Right lobe of liver (tissue), 4 donors: ENCODE results near the gene CNOT9.

ENCODE experiments used
- CTCF ChIP-seq, 4 donors: fragments of 200-600 bp in 3 of 4; fragments of 450-650 bp in 1 of 4; IDR thresholded peaks; one replicate each; pipeline versions ENCODE4 v1.5.1 to v1.8.0; 2016 to 2022; ENCODE audit warnings: antibody characterized with exemption in 4 of 4, mild to moderate bottlenecking in 2 of 4
- POLR2A ChIP-seq: fragments of 450-650 bp; IDR thresholded peaks from one replicate; pipeline ENCODE4 v1.6.1; 2017; ENCODE audit warnings: antibody characterized with exemption, mild to moderate bottlenecking
- donor health status: DM: no; HTN: no; CAD: no.
- donor health status: DM: no; HTN: no; CAD: no.
- donor health status: DM: no; HTN: yes; CAD: no.

GRCh38 chr2:218566296-218566695 lies 2.3 kb upstream of the CNOT9 start:
- no peak for TF ChIP-seq CTCF (IDR thresholded peaks at IDR 0.05)
- no peak for TF ChIP-seq POLR2A
